ENCODE data around the gene ST3GAL4. TPM values are rescaled to one million over a fixed set of nuclear protein-coding genes. Genes with fewer than 3 reads are reported as not detected.

The ST3GAL4 gene
- total RNA-seq, 1 donor = 13.8 TPM

DNA sequence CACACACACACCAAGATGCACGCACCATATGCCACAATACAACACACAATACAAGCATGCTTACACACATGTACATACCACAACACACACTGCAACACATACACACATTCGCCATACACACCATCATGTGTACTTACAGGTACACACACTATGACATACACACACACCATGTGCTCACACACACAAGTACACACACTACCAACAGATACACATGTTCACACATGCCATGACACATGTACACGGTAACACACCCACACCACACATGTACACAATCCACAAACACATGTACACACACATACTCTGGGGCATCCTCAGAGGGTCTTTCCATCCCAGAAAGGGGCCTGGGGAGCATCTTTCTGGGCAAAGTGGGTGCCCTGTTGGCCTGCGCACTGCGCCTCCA lies 82.2 kb downstream of the ST3GAL4 start:
- H3K36me3 ChIP-seq (ENCODE audit: insufficient read depth, low read length) = no peaks in the 10 kb centered on the region
- TF ChIP-seq, protein P1, sequence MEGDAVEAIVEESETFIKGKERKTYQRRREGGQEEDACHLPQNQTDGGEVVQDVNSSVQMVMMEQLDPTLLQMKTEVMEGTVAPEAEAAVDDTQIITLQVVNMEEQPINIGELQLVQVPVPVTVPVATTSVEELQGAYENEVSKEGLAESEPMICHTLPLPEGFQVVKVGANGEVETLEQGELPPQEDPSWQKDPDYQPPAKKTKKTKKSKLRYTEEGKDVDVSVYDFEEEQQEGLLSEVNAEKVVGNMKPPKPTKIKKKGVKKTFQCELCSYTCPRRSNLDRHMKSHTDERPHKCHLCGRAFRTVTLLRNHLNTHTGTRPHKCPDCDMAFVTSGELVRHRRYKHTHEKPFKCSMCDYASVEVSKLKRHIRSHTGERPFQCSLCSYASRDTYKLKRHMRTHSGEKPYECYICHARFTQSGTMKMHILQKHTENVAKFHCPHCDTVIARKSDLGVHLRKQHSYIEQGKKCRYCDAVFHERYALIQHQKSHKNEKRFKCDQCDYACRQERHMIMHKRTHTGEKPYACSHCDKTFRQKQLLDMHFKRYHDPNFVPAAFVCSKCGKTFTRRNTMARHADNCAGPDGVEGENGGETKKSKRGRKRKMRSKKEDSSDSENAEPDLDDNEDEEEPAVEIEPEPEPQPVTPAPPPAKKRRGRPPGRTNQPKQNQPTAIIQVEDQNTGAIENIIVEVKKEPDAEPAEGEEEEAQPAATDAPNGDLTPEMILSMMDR (IDR thresholded peaks at IDR 0.05; ENCODE audit: extremely low read depth, low read depth, low read length) = no peak
- no peaks in the 10 kb centered on the region for H3K4me1 ChIP-seq (ENCODE audit: insufficient read depth, low read length)
- H3K27ac ChIP-seq (ENCODE audit: low read depth, low read length) = no peak overlapping the region
- no peak overlapping the region for H3K4me3 ChIP-seq (ENCODE audit: insufficient read depth, low read length)
- H3K9me3 ChIP-seq (ENCODE audit: low read depth, low read length) = no peaks in the 10 kb centered on the region
- no peaks in the 10 kb centered on the region for H4K20me1 ChIP-seq (ENCODE audit: insufficient read depth, low read length)
- no peak for DNase-seq (ENCODE audit: insufficient read length, low spot score, missing footprints)
- no peaks in the 10 kb centered on the region for H3K27me3 ChIP-seq (ENCODE audit: insufficient read depth, low read length)
- no peaks in the 10 kb centered on the region for H3K79me2 ChIP-seq (ENCODE audit: insufficient read depth, low read length)
- no peak overlapping the region for H2AFZ ChIP-seq (ENCODE audit: low read length)
- H3K4me2 ChIP-seq (ENCODE audit: insufficient read depth, low read length) = no peak overlapping the region

DNA sequence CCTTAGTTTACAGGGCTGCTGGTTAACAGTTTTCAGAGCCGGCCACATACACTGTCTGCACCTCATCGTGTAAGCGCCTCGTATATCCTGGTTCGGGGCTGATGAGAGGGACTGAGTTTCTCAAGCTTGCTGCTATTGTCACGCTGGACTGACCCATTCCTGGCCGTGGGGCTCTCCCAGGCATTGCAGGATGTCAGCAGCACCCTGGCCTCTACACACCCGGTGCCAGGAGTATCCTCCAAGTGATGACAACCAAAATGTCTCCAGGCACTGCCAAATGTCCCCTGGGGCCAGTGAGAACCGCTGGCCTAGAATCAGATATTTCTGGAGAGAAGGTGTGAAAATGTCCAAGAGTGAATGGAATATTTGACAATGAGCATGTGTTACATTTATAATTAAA lies 82.8 kb downstream of the ST3GAL4 start:
- Histone ChIP-seq H3K36me3 (ENCODE audit: insufficient read depth, low read length) (no peaks in the 10 kb centered on the region), H3K4me2 (ENCODE audit: insufficient read depth, low read length) (no peak overlapping the region), H2AFZ (ENCODE audit: low read length) (no peak overlapping the region), H3K27me3 (ENCODE audit: insufficient read depth, low read length) (no peaks in the 10 kb centered on the region), H3K79me2 (ENCODE audit: insufficient read depth, low read length) (no peaks in the 10 kb centered on the region), H4K20me1 (ENCODE audit: insufficient read depth, low read length) (no peaks in the 10 kb centered on the region), H3K9me3 (ENCODE audit: low read depth, low read length) (no peaks in the 10 kb centered on the region), H3K4me3 (ENCODE audit: insufficient read depth, low read length) (no peak overlapping the region), H3K4me1 (ENCODE audit: insufficient read depth, low read length) (no peaks in the 10 kb centered on the region), H3K27ac (ENCODE audit: low read depth, low read length) (no peak overlapping the region)
- TF ChIP-seq, protein P1 (IDR thresholded peaks at IDR 0.05; ENCODE audit: extremely low read depth, low read depth, low read length) = no peak
- no peak for DNase-seq (ENCODE audit: insufficient read length, low spot score, missing footprints)

DNA sequence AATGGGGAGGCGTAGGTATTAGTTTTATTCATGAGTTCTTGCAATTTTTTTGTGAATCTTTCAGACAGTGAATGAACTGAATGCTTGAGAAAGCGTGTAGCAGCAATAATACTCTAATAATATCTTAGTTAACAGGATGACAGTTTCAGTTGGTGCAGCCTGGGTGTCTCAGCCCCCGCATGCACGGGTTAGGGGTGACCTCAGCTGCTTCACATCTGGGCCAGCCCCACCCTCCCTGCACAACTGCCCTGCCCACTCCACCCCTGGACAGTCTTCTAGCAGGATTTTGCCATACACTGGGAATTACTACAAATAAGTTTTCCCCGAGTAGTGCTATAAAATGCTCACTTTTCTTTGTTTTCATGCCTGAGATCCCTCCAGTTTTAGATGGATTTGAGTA lies 83.2 kb downstream of the ST3GAL4 start:
- Histone ChIP-seq H4K20me1 (ENCODE audit: insufficient read depth, low read length) (no peaks in the 10 kb centered on the region), H3K4me3 (ENCODE audit: insufficient read depth, low read length) (no peak overlapping the region), H3K36me3 (ENCODE audit: insufficient read depth, low read length) (no peaks in the 10 kb centered on the region), H3K27ac (ENCODE audit: low read depth, low read length) (no peak overlapping the region), H3K27me3 (ENCODE audit: insufficient read depth, low read length) (no peaks in the 10 kb centered on the region), H3K4me2 (ENCODE audit: insufficient read depth, low read length) (no peak overlapping the region), H2AFZ (ENCODE audit: low read length) (no peak overlapping the region), H3K9me3 (ENCODE audit: low read depth, low read length) (no peaks in the 10 kb centered on the region), H3K4me1 (ENCODE audit: insufficient read depth, low read length) (no peaks in the 10 kb centered on the region), H3K79me2 (ENCODE audit: insufficient read depth, low read length) (no peaks in the 10 kb centered on the region)
- TF ChIP-seq, protein P1 (IDR thresholded peaks at IDR 0.05; ENCODE audit: extremely low read depth, low read depth, low read length) = no peak
- no peak for DNase-seq (ENCODE audit: insufficient read length, low spot score, missing footprints)

DNA sequence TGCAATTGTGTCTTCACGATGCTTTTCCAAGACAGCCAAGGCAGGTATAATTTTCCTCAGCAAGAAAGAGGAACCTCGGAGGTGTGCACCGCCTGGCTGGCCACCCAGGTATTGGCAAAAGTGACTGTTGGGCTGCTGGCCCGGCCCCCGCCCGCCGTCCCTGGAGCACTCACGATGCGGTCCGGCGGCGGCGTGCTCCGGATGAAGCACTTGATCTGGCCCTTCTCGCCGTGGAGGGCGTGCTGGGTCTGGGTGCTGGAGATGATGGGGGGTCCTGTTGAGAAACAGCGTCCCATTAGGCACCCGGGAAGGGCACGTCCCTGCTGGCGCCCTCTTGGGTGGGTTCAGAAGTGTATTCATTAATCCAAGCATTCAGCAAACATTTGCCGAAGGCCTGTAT lies 84.8 kb downstream of the ST3GAL4 start:
- H2AFZ ChIP-seq (ENCODE audit: low read length) = no peak overlapping the region
- no peaks in the 10 kb centered on the region for H3K4me1 ChIP-seq (ENCODE audit: insufficient read depth, low read length)
- no peak for DNase-seq (ENCODE audit: insufficient read length, low spot score, missing footprints)
- no peak overlapping the region for H3K4me3 ChIP-seq (ENCODE audit: insufficient read depth, low read length)
- H3K9me3 ChIP-seq (ENCODE audit: low read depth, low read length) = no peaks in the 10 kb centered on the region
- H3K4me2 ChIP-seq (ENCODE audit: insufficient read depth, low read length) = no peak overlapping the region
- no peaks in the 10 kb centered on the region for H3K36me3 ChIP-seq (ENCODE audit: insufficient read depth, low read length)
- no peak overlapping the region for H3K27ac ChIP-seq (ENCODE audit: low read depth, low read length)
- H3K27me3 ChIP-seq (ENCODE audit: insufficient read depth, low read length) = no peaks in the 10 kb centered on the region
- no peaks in the 10 kb centered on the region for H3K79me2 ChIP-seq (ENCODE audit: insufficient read depth, low read length)
- TF ChIP-seq, protein P1 (IDR thresholded peaks at IDR 0.05; ENCODE audit: extremely low read depth, low read depth, low read length) = no peak
- H4K20me1 ChIP-seq (ENCODE audit: insufficient read depth, low read length) = no peaks in the 10 kb centered on the region
